Heart right ventricle (tissue), 16 donors: ENCODE measurements around the gene CSMD2. TPM values are rescaled to one million over a fixed set of nuclear protein-coding genes. Genes with fewer than 3 reads are reported as not detected.

Source experiments
- ATAC-seq, 8 donors: fragments of 200-7000 bp; cut with Tn5 transposase; one replicate each; pipeline ENCODE4 v1.9.1; 2020; ENCODE audit warnings: mild to moderate bottlenecking in 8 of 8, moderate library complexity in 8 of 8, moderate number of reproducible peaks in 1 of 8
- DNase-seq, 2 donors: peaks; one replicate each; pipeline ENCODE4 v3.0.0-alpha.2; 2020
- H3K27ac ChIP-seq, 10 donors: fragments of 200-600 bp; sonication (generic) in 2 of 10; one replicate each; pipeline versions ENCODE4 v1.5.0 to v1.8.0; 2020 to 2022; ENCODE audit warnings: mild to moderate bottlenecking in 3 of 10
- H3K27me3 ChIP-seq, 7 donors: fragments of 200-600 bp; one replicate each; pipeline ENCODE4 v1.8.0; 2021 to 2022; ENCODE audit warnings: mild to moderate bottlenecking in 2 of 7
- H3K36me3 ChIP-seq, 9 donors: fragments of 200-600 bp; sonication (generic) in 1 of 9; one replicate each; pipeline versions ENCODE4 v1.5.0 to v1.8.0; 2020 to 2022; ENCODE audit warnings: mild to moderate bottlenecking in 2 of 9
- H3K4me1 ChIP-seq, 9 donors: fragments of 200-600 bp; sonication (generic) in 1 of 9; one replicate each; pipeline versions ENCODE4 v1.5.0 to v1.8.0; 2020 to 2022; ENCODE audit warnings: mild to moderate bottlenecking in 4 of 9
- H3K4me3 ChIP-seq, 10 donors: fragments of 200-600 bp; sonication (generic) in 2 of 10; one replicate each; pipeline versions ENCODE4 v1.5.0 to v1.8.0; 2020 to 2022; ENCODE audit warnings: mild to moderate bottlenecking in 7 of 10, moderate library complexity in 2 of 10
- H3K9me3 ChIP-seq, 11 donors: fragments of 200-600 bp in 10 of 11; sonication (generic) in 2 of 11; one replicate each; pipeline versions ENCODE4 v1.5.0 to v1.8.0; 2013 to 2022; ENCODE audit warnings: mild to moderate bottlenecking in 2 of 11, control low read depth in 1 of 11, moderate library complexity in 1 of 11
- WGBS, 2 donors: extraction: QIAGEN DNeasy Blood & Tissue Kit; methylation state at CpG; one replicate each; pipeline ENCODE4 v1.1.7; 2013; ENCODE audit warnings: inconsistent platforms in 1 of 2; 5-methylcytosine and 5-hydroxymethylcytosine counted together
- intact Hi-C, 10 donors: fragments of 100-400 bp; cut with DNase I; formaldehyde crosslinking; loops; one replicate each; pipeline versions ENCODE4 v1.11.1 to v1.14.2; 2022
- polyA plus RNA-seq, 2 donors: library from polyadenylated mRNA; stranded (reverse); fragments of 200-250 nt; gene quantifications; one replicate each; pipeline ENCODE4 v1.2.3, GENCODE V29; 2013
- total RNA-seq, 10 donors: library from RNA; stranded (reverse); fragmentation: NEBNext Ultra II Directional in 3 of 10; extraction: Animal tissue kit (Norgen Biotek cat#: 25700) in 3 of 10; gene quantifications; one replicate each; pipeline versions ENCODE4 v1.2.1 to v1.2.4, GENCODE V29; 2021 to 2023
- TF ChIP-seq, protein P1 (sequence below), 9 donors: fragments of 200-600 bp; sonication (generic) in 2 of 9; IDR thresholded peaks; one replicate each; pipeline versions ENCODE4 v1.5.0 to v1.8.0; 2021 to 2022; ENCODE audit warnings: antibody characterized with exemption in 9 of 9, mild to moderate bottlenecking in 5 of 9, moderate library complexity in 1 of 9
- donor health status: Arrhythmogenic right ventricular cardiomyopathy.
- donor health status: ischemic (EF 13 %, LVEDD 7.1; RV severe dilation, severe dysfunction).
- donor health status: healthy with polysubstance abuse.
- donor health status: DM: no; HTN: yes; CAD: no.
- donor health status: DM: no; HTN: no; CAD: no.
- donor health status: ischemic (EF 25% LVEDD 6.9; RV normal size, moderate dysfunction).
- donor health status: ischemic (EF 25% LVEDD 5.7; RV mildly dilated, moderate dysfunction).
- donor health status: healthy.
- donor health status: DM: yes; HTN: yes; CAD: no.
- donor health status: Ischemic cardiomyopathy.
- donor health status: ischemic (EF 35%, LVEDD 5.7; RV mildly dilated, moderate dysfunction).
- donor health status: nonischemic (EF 11% LVEDD 7.7; RV severe dilation, severe dysfunction).
- donor health status: DM: yes; HTN: yes; CAD: no.
- donor health status: PGD.
- donor health status: ischemic (EF 29% LVEDD 5.4; RV normal size, mild dysfunction).
- donor health status: nonischemic (EF 23%, LVEDD 6.1; RV moderate dilation, normal function).

The CSMD2 gene
- total and polyA plus RNA-seq, 12 donors, result 0.04 to 0.97 (median 0.14) TPM; not detected in 1

- peaks cover 0 to 23% (median 15%) of the 10 kb centered on the region in 9 donors for H3K4me1 ChIP-seq
- ATAC-seq, result peak in 6 of 8 donors; percentile 3 to 50 (median 25)
- WGBS, 2 donors, result 66 to 81% methylated on average over 4 of the region's 4 CpGs
- no peaks in the 10 kb centered on the region for H3K9me3 ChIP-seq
- no peak overlapping the region for H3K27ac ChIP-seq
- H3K4me3 ChIP-seq, result no peak overlapping the region
- DNase-seq, result peak in 1 of 2 donors; percentile 27
- no peaks in the 10 kb centered on the region for H3K36me3 ChIP-seq
- TF ChIP-seq, protein P1, sequence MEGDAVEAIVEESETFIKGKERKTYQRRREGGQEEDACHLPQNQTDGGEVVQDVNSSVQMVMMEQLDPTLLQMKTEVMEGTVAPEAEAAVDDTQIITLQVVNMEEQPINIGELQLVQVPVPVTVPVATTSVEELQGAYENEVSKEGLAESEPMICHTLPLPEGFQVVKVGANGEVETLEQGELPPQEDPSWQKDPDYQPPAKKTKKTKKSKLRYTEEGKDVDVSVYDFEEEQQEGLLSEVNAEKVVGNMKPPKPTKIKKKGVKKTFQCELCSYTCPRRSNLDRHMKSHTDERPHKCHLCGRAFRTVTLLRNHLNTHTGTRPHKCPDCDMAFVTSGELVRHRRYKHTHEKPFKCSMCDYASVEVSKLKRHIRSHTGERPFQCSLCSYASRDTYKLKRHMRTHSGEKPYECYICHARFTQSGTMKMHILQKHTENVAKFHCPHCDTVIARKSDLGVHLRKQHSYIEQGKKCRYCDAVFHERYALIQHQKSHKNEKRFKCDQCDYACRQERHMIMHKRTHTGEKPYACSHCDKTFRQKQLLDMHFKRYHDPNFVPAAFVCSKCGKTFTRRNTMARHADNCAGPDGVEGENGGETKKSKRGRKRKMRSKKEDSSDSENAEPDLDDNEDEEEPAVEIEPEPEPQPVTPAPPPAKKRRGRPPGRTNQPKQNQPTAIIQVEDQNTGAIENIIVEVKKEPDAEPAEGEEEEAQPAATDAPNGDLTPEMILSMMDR (IDR thresholded peaks at IDR 0.05), result no peak
- peaks cover 0 to 3% (median 0%) of the 10 kb centered on the region in 7 donors for H3K27me3 ChIP-seq
- intact Hi-C loops, result no loop called here
Observed at GRCh38 chr1:33985656-33986055, 179.4 kb downstream of the CSMD2 start.

DNA sequence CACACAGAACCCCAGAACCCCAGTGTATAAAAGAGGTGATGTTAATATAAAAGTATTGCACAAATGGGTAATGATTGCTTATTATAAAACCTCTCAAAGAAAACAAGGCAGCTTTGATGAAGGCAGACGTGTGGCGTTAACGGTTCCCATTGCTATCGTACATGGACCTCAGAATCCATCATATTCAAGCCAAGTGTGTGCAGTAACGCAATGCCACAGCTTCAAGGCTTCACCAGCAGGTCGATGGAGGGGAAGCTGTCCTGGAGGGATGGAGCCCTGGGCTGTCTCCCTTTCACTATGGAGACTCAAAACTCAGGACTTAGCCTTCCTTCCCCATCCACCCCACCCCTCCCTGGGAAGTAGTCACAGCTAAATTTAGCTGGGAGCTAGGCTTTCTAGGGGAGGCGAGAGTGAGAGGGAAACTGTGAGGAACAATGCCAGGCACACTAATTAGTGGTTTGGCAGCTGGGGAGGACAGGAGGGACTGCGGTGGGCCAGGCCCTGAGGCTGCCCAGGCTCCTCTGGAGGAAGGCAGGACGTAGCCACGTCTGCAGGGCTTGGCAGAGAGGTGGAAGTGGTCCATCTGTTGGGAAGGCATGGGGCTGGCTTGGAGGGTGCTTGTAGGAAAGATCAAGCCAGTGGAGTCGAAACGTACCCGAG is 180.0 kb downstream of the CSMD2 start:
- Histone ChIP-seq H3K4me3 (no peak overlapping the region), H3K27me3 (peaks cover 0 to 1% (median 0%) of the 10 kb centered on the region in 7 donors), H3K4me1 (peaks cover 0 to 23% (median 15%) of the 10 kb centered on the region in 9 donors), H3K27ac (peak overlapping the region in 1 of 10 donors; percentile 15), H3K36me3 (no peaks in the 10 kb centered on the region), H3K9me3 (no peaks in the 10 kb centered on the region)
- TF ChIP-seq, protein P1 (IDR thresholded peaks at IDR 0.05), result no peak
- peak in 1 of 2 donors; percentile 29 for DNase-seq
- WGBS, 2 donors, result 49 to 58% methylated on average over 13 of the region's 13 CpGs
- peak; percentile 36 to 91 (median 71) for ATAC-seq
- intact Hi-C loops, result no loop called here

- intact Hi-C loops, result no loop called here
- DNase-seq, result no peak
- Histone ChIP-seq H3K27me3 (peaks cover 0 to 9% (median 0%) of the 10 kb centered on the region in 7 donors), H3K9me3 (no peaks in the 10 kb centered on the region), H3K27ac (no peak overlapping the region), H3K4me3 (no peak overlapping the region), H3K4me1 (peaks cover 0 to 23% (median 15%) of the 10 kb centered on the region in 9 donors), H3K36me3 (no peaks in the 10 kb centered on the region)
- TF ChIP-seq, protein P1 (IDR thresholded peaks at IDR 0.05), result no peak
- ATAC-seq, result no peak
- WGBS, 2 donors, result 80 to 85% methylated on average over 5 of the region's 5 CpGs
Observed at GRCh38 chr1:33982419-33982818, 182.6 kb downstream of the CSMD2 start.

- peaks cover 0 to 7% (median 3%) of the 10 kb centered on the region in 9 donors for H3K4me1 ChIP-seq
- peaks cover 0 to 19% (median 0%) of the 10 kb centered on the region in 7 donors for H3K27me3 ChIP-seq
- H3K27ac ChIP-seq, result no peak overlapping the region
- DNase-seq (no peak), ATAC-seq (no peak)
- TF ChIP-seq, protein P1 (IDR thresholded peaks at IDR 0.05), result no peak
- intact Hi-C loops, result no loop called here
- WGBS, 2 donors, result 83 to 91% methylated on average over 4 of the region's 4 CpGs
- H3K4me3 ChIP-seq, result no peak overlapping the region
- H3K36me3 ChIP-seq, result no peaks in the 10 kb centered on the region
- H3K9me3 ChIP-seq, result no peaks in the 10 kb centered on the region
Observed at GRCh38 chr1:33979341-33979740, 185.7 kb downstream of the CSMD2 start.
